Cardiac septum (tissue), 1 donor: Measurements from ENCODE around the gene BAG2. TPM values are rescaled to one million over a fixed set of nuclear protein-coding genes. Genes with fewer than 3 reads are reported as not detected.

ENCODE experiments used
- DNase-seq: peaks from one replicate; pipeline ENCODE4 v3.0.0-alpha.2; 2020; ENCODE audit warnings: low spot score
- intact Hi-C: fragments of 100-400 bp; cut with DNase I; formaldehyde crosslinking; loops from one replicate; pipeline ENCODE4 v1.14.0; 2022
- total RNA-seq: library from RNA; stranded (reverse); fragmentation: NEBNext Ultra II Directional; extraction: Animal tissue kit (Norgen Biotek cat#: 25700); gene quantifications from one replicate; pipeline ENCODE4 v1.2.1, GENCODE V29; 2021
- donor health status: DM: no; HTN: no; CAD: no.

The BAG2 gene
- total RNA-seq, 1 donor from 2014 or later = 16.9 TPM

- intact Hi-C loops = loop anchor here (2.0 to 10.0 kb wide), 2 partner anchors 142 to 218 kb away; partner anchors contain the start of gene BEND6
- no peak for DNase-seq
Measured at GRCh38 chr6:57173056-57173885, 1.1 kb downstream of the BAG2 start.

GRCh38 chr6:57173886-57174510, 1.9 kb downstream of the BAG2 start:
- DNase-seq = no peak
- intact Hi-C loops = loop anchor here (2.0 to 10.0 kb wide), 2 partner anchors 141 to 219 kb away; partner anchors contain the start of gene BEND6

GRCh38 chr6:57174511-57174907, 2.4 kb downstream of the BAG2 start:
- no peak for DNase-seq
- intact Hi-C loops = loop anchor here (10.0 kb wide), 1 partner anchor 220 kb away; the partner anchor contains the start of gene BEND6

GRCh38 chr6:57177545-57178265, 5.6 kb downstream of the BAG2 start:
- DNase-seq = no peak
- intact Hi-C loops = loop anchor here (2.0 to 10.0 kb wide), 3 partner anchors 40 to 223 kb away; partner anchors contain the start of gene BEND6

DNA sequence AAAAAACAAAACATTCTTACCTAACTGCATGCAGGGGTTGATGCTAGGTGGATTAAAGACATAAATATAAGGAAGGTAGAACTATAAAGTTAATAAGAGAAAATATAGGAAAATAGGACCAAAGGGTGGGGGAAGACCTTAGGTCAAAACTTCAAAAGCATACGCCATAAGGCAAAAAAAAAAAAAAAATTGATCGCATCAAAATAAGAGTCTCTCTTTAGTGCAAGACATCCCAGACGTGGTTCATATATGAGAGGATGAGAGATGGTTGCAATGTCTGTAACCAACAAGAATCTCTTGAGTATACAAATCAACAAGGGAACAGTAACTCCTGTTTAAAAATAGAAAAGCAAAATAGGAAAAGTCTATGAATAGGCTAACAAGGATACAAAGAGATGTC, 8.5 kb downstream of the BAG2 start:
- no peak for DNase-seq
- intact Hi-C loops = no loop called here

GRCh38 chr6:57182017-57182432, 9.9 kb downstream of the BAG2 start:
- no peak for DNase-seq
- intact Hi-C loops = no loop called here

GRCh38 chr6:57183336-57183735, 11.2 kb downstream of the BAG2 start:
- intact Hi-C loops = no loop called here
- no peak for DNase-seq

GRCh38 chr6:57190140-57190539, 18.0 kb downstream of the BAG2 start:
- intact Hi-C loops = loop anchor here (5.0 kb wide), 1 partner anchor 127 kb away; the partner anchor contains the start of gene PRIM2
- no peak for DNase-seq

- no peak for DNase-seq
- intact Hi-C loops = loop anchor here (5.0 kb wide), 1 partner anchor 124 kb away; the partner anchor contains the start of gene PRIM2
Measured at GRCh38 chr6:57193177-57193576, 21.1 kb downstream of the BAG2 start.

DNA sequence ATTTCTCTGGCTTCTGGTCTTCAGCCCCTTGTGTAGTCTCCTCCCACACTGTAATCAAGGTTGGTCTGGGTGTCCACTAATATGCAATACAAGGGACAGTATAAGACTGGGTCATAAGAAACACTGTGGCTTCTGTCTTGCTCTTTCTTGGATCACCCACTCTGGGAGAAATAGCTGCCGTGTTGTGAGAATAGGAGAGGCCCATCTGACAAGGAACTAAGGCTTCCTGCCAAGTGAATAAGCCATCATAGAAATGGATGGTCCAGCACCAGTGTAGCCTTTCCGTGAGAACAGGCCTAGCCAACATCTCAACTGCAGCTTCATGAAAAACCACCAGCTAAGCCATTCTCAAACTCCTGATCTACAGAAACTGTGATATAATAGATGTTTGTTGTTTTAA, 23.3 kb downstream of the BAG2 start:
- intact Hi-C loops = no loop called here
- DNase-seq = no peak

DNA sequence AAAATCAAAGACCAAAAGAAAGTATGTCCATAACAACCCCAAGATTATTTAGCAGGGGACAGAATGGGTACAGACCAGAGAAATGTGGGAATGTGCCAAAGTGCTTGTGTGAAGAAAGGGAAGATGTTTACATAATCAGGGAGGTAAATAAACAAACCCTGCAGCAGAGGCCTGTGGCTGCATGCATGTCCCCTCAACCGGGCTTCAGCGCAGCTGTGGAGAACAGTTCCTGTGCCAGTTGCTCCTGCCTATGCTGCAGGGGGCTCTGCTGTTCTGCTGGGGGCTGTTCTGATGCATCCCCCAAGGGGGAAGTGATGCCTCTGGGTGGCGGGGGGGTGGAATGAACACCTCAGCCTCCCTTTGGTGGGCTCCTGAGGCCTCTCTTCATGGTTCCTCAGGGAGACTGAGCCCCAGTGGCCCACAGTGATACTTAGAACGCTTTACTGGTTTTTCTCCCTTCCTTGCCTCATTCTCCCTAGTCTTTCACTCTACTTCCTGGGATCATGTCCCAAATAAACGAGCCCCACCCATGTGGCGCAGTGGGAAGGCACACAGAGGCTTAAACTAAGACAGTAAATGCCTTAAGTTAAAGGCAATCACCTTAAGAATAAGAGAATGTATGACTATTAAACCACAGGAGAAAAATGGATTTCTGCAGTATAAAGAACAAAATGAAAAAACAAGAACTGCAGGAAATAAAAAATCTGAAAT, 27.0 kb downstream of the BAG2 start:
- DNase-seq = no peak

GRCh38 chr6:57201718-57202117, 29.6 kb downstream of the BAG2 start:
- DNase-seq = no peak
- intact Hi-C loops = no loop called here

More for the DNA sequence above, 27.0 kb downstream of the BAG2 start:
- intact Hi-C loops = no loop called here

GRCh38 chr6:57205550-57206328, 33.6 kb downstream of the BAG2 start:
- intact Hi-C loops = no loop called here
- no peak for DNase-seq

DNA sequence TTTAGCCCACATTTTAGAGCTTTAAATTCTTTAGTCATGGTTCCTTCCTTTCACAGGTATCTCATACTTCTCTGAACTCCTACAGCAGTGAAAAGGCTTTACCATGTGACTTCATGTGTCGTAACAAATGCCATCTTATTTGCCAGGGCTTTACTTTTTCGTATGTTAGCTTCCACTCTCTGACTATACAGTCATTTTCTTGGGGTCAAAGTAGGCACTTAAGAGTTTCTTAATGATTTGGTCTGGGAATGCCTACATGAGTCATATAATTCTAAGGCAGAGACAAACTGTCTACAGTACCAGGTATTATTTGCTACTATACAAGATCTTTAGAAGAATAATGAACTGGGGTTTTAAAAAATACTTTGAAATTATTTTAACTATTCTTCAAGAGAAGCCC, 35.0 kb downstream of the BAG2 start:
- intact Hi-C loops = no loop called here
- DNase-seq = no peak

GRCh38 chr6:57207872-57208271, 35.7 kb downstream of the BAG2 start:
- DNase-seq = no peak
- intact Hi-C loops = no loop called here

- intact Hi-C loops = no loop called here
Measured at GRCh38 chr6:57209030-57209429, 36.9 kb downstream of the BAG2 start.

GRCh38 chr6:57210060-57210459, 37.9 kb downstream of the BAG2 start:
- no peak for DNase-seq
- intact Hi-C loops = no loop called here

More at GRCh38 chr6:57209030-57209429, 36.9 kb downstream of the BAG2 start:
- DNase-seq = no peak

DNA sequence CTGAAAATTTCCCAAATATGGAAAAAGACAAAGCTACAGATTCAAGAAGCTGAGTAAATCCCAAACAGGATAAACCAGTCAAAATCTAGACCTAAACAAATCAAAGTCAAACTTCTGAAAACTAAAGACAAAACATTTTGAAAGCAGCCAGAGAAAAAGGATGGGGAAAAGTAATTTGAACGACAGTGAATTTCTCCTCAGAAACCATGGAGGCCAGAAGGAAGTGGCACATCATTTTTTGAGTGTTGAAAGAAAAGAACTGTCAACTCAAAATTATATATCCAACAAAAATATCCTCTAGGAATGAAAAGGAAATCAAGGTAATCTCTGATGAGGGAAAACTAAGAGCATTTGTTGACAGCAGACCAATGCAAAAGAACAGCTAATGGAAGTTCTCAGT, 43.1 kb downstream of the BAG2 start:
- intact Hi-C loops = loop anchor here (5.0 kb wide), 2 partner anchors 38 to 97 kb away; no protein-coding TSS in a partner anchor
- no peak for DNase-seq
